ENCODE measurements around the gene MED13L.

The MED13L gene

DNA sequence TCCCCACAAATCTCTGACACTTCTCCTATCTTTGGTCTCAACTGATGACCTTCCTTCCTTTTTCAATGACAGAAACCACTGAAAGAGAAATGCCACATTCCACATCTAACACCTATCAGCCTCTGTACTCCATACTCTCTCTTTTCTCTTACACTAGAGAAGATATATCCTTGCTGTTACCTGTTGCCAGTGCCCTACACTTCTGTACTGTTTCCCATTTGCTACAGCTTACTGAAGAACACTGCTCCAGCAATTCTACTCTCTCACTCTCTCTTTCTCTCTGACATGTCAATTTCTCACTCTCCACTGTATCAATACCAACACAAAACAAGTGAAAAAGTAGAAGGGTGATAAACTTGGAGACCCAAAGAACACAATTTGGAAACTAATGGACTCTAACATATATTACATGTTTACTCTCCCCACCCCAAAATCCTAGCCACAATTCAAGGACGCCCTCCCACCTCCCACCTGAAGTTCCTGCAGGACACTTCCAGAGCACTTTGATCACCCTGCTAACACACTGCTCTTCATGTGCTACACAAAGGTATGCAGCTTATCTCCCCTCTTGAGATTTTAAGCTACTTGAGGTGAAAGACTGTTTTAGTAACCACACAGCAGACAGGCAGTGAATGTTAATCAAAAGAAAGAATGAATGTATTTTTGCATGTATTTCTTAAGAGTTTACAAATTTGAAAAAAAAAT, 95.0 kb downstream of the MED13L start:
- Histone ChIP-seq H3K4me3 (no peak overlapping the region), H3K27ac (no peak overlapping the region), H3K4me1 (peaks cover 4 to 68% (median 15%) of the 10 kb centered on the region in 4 donors), H3K9me3 (no peaks in the 10 kb centered on the region), H3K36me3 (no peaks in the 10 kb centered on the region), H3K27me3 (no peaks in the 10 kb centered on the region)
- DNase-seq, result no peak
- intact Hi-C loops (cut with DNase I; ENCODE audit: low total_unique reads), result no loop called here
- TF ChIP-seq, protein P1, sequence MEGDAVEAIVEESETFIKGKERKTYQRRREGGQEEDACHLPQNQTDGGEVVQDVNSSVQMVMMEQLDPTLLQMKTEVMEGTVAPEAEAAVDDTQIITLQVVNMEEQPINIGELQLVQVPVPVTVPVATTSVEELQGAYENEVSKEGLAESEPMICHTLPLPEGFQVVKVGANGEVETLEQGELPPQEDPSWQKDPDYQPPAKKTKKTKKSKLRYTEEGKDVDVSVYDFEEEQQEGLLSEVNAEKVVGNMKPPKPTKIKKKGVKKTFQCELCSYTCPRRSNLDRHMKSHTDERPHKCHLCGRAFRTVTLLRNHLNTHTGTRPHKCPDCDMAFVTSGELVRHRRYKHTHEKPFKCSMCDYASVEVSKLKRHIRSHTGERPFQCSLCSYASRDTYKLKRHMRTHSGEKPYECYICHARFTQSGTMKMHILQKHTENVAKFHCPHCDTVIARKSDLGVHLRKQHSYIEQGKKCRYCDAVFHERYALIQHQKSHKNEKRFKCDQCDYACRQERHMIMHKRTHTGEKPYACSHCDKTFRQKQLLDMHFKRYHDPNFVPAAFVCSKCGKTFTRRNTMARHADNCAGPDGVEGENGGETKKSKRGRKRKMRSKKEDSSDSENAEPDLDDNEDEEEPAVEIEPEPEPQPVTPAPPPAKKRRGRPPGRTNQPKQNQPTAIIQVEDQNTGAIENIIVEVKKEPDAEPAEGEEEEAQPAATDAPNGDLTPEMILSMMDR (IDR thresholded peaks at IDR 0.05), result no peak

DNA sequence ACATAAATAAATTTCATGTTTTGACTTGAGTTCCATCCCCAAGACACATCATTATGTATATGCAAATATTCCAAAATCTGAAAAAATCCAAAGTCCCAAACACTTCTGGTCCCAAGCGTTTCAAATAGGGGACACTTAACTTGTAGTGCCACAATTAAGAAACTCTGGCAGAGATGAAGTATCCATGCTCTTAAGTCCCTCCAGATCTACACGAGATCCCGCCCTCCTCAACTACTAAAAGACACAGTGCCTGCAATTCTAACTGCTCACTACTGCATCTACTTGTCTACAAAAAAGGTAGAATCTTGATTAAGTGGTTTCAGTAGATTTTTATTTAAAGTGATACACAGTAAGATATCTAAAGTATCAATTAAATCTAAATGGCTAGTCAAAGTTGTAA, 97.0 kb downstream of the MED13L start:
- no peak for DNase-seq
- Histone ChIP-seq H3K27ac (no peak overlapping the region), H3K9me3 (no peaks in the 10 kb centered on the region), H3K4me1 (peaks cover 0 to 64% (median 7%) of the 10 kb centered on the region in 4 donors), H3K27me3 (no peaks in the 10 kb centered on the region), H3K36me3 (no peaks in the 10 kb centered on the region), H3K4me3 (no peak overlapping the region)
- TF ChIP-seq, protein P1 (IDR thresholded peaks at IDR 0.05), result no peak
- intact Hi-C loops (cut with DNase I; ENCODE audit: low total_unique reads), result no loop called here

GRCh38 chr12:116179384-116179783, 98.1 kb downstream of the MED13L start:
- Histone ChIP-seq H3K4me1 (peaks cover 0 to 66% (median 9%) of the 10 kb centered on the region in 4 donors), H3K4me3 (no peak overlapping the region), H3K27ac (no peak overlapping the region), H3K36me3 (no peaks in the 10 kb centered on the region), H3K9me3 (no peaks in the 10 kb centered on the region), H3K27me3 (no peaks in the 10 kb centered on the region)
- TF ChIP-seq, protein P1 (IDR thresholded peaks at IDR 0.05), result no peak
- no peak for DNase-seq
- intact Hi-C loops (cut with DNase I; ENCODE audit: low total_unique reads), result no loop called here

GRCh38 chr12:116177017-116177416, 100.5 kb downstream of the MED13L start:
- intact Hi-C loops (cut with DNase I; ENCODE audit: low total_unique reads), result no loop called here
- H3K27ac ChIP-seq, result no peak overlapping the region
- no peak overlapping the region for H3K4me3 ChIP-seq
- H3K9me3 ChIP-seq, result no peaks in the 10 kb centered on the region
- H3K4me1 ChIP-seq, result peaks cover 0 to 52% (median 10%) of the 10 kb centered on the region in 4 donors
- no peak for DNase-seq
- TF ChIP-seq, protein P1 (IDR thresholded peaks at IDR 0.05), result no peak
- H3K36me3 ChIP-seq, result no peaks in the 10 kb centered on the region
- H3K27me3 ChIP-seq, result no peaks in the 10 kb centered on the region

DNA sequence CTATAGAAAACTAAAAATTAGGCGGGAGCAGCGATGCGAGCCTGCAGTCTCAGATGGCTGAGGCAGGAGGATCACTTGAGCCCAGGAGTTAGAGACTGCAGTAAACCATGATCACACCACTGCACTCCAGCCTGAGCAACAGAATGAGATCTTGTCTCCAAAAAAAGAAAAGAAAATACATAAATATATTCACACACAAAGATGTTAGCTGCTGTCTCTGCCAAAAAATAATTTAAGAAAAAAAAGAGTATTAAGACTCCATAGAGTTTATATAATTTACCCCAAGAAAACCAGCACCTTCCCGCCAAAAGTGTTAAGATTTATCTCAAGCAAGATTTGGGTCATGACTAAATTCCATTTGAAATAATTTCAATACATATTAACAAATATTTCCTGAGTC, 102.6 kb downstream of the MED13L start:
- Histone ChIP-seq H3K4me1 (peaks cover 0 to 66% (median 21%) of the 10 kb centered on the region in 4 donors), H3K4me3 (no peak overlapping the region), H3K36me3 (no peaks in the 10 kb centered on the region), H3K9me3 (no peaks in the 10 kb centered on the region), H3K27ac (no peak overlapping the region), H3K27me3 (no peaks in the 10 kb centered on the region)
- TF ChIP-seq, protein P1 (IDR thresholded peaks at IDR 0.05), result no peak
- no peak for DNase-seq
- intact Hi-C loops (cut with DNase I; ENCODE audit: low total_unique reads), result no loop called here

Measured in tibial artery (tissue), 4 donors.